Mesothelial cell of epicardium (in vitro differentiated cells): Measurements from ENCODE around the gene SERTAD3. TPM values are rescaled to one million over a fixed set of nuclear protein-coding genes. Genes with fewer than 3 reads are reported as not detected.

Source experiments
- DNase-seq, 2 experiments: peaks; one replicate each; pipeline ENCODE4 v3.0.0; 2021; ENCODE audit warnings: low spot score in 2 of 2; ENCODE audit not compliant: unreplicated experiment in 2 of 2
- H3K27ac Mint-ChIP-seq: 2 replicates; pipeline ENCODE4 v1.8.0; 2021; ENCODE audit warnings: mixed read lengths
- H3K27me3 Mint-ChIP-seq: 2 replicates; pipeline ENCODE4 v1.8.0; 2021; ENCODE audit warnings: low read depth, mixed read lengths
- H3K36me3 Mint-ChIP-seq: 2 replicates; pipeline ENCODE4 v1.8.0; 2021; ENCODE audit warnings: mixed read lengths
- H3K4me1 Mint-ChIP-seq: 2 replicates; pipeline ENCODE4 v1.8.0; 2021; ENCODE audit warnings: mixed read lengths
- H3K4me3 Mint-ChIP-seq: 2 replicates; pipeline ENCODE4 v1.8.0; 2021; ENCODE audit warnings: mild to moderate bottlenecking, moderate library complexity, mixed read lengths
- H3K9me3 Mint-ChIP-seq: 2 replicates; pipeline ENCODE4 v1.8.0; 2021; ENCODE audit warnings: mixed read lengths
- total RNA-seq: library from RNA; stranded (reverse); gene quantifications from 3 replicates; pipeline ENCODE4 v1.2.1, GENCODE V29; 2021
- TF ChIP-seq, protein P1 (sequence below): fragments of 200-600 bp; sonication (generic); IDR thresholded peaks from one replicate; pipeline ENCODE4 v1.5.0; 2021; ENCODE audit warnings: antibody characterized with exemption; ENCODE audit not compliant: unreplicated experiment

SERTAD3 gene
- total RNA-seq, 1 donor from 2014 or later: 70.0 TPM

DNA sequence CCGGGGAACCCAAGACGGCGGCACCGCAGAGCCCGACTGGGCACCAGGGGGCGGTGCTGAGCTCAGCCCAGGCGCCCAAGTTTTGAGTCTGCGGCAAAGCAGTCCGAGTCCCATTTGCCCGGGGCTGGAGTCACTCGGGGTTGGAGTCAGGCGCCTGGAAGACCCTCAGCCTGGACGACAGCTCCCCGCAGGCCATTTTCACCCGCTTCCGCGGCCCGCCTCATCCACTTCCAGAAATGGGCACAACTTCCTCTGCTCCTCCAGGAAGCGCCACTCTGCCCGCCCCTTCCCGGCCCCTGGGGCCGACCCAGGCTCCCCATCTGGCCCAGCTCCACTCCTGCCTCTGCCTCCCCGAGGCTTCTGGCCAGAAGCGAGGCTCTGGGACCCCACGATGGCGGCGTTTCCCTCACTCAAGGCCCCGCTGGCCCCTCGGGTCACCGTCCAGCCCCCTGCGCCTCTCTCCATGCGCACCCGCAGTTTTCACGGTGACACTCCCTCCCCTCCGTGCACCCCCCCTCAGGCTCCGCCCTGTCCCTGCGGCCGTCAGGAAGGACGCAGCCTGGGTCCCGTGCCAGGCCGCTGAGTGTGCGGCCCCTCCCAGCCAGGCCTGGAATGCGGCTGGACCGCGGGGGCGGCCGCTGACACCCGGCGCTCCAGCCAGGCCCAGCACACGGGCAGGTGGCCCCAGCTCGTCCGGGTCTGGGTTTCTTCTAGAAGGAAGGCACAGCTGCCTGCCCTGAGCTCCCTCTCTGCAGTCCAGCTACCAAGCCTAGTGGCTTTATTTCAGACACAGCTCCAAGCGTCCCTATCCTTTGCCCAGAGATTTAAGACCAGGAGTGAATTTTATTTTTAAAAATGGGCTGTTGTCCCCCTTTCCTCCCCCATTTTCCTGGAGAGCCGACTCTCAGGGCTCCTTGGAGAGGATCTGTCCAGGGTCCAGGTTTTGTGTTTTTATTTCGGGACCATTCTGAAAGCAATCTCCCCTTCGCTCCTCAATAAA lies 23.1 kb downstream of the SERTAD3 start:
- Mint-ChIP-seq H3K36me3 (no peaks in the 10 kb centered on the region), H3K27me3 (no peaks in the 10 kb centered on the region), H3K4me1 (peaks cover 23% of the 10 kb centered on the region), H3K27ac (peak overlapping the region; percentile 97), H3K4me3 (peak overlapping the region; percentile 72), H3K9me3 (no peaks in the 10 kb centered on the region)
- TF ChIP-seq, protein P1, sequence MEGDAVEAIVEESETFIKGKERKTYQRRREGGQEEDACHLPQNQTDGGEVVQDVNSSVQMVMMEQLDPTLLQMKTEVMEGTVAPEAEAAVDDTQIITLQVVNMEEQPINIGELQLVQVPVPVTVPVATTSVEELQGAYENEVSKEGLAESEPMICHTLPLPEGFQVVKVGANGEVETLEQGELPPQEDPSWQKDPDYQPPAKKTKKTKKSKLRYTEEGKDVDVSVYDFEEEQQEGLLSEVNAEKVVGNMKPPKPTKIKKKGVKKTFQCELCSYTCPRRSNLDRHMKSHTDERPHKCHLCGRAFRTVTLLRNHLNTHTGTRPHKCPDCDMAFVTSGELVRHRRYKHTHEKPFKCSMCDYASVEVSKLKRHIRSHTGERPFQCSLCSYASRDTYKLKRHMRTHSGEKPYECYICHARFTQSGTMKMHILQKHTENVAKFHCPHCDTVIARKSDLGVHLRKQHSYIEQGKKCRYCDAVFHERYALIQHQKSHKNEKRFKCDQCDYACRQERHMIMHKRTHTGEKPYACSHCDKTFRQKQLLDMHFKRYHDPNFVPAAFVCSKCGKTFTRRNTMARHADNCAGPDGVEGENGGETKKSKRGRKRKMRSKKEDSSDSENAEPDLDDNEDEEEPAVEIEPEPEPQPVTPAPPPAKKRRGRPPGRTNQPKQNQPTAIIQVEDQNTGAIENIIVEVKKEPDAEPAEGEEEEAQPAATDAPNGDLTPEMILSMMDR: peak; percentile 88
- peak; percentile 70 to 89 for DNase-seq

DNA sequence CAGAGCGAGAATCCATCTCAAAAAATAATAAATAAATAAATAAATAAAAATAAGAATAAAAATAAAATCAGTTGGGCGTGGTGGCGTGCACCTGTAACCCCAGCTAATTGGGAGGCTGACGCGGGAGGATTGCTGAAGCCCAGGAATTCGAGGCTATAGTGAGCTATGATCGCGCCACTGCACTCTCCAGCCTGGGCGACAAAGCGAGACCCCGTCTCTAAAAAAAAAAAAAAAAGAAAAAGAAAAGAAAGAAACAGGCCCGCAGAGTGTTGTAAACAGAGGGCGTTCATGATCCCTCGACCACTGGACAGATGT lies 23.7 kb downstream of the SERTAD3 start:
- Mint-ChIP-seq H3K27ac (peak overlapping the region; percentile 97), H3K9me3 (no peaks in the 10 kb centered on the region), H3K4me1 (peaks cover 23% of the 10 kb centered on the region), H3K4me3 (peak overlapping the region; percentile 72), H3K27me3 (no peaks in the 10 kb centered on the region), H3K36me3 (no peaks in the 10 kb centered on the region)
- TF ChIP-seq, protein P1: no peak
- no peak for DNase-seq

DNA sequence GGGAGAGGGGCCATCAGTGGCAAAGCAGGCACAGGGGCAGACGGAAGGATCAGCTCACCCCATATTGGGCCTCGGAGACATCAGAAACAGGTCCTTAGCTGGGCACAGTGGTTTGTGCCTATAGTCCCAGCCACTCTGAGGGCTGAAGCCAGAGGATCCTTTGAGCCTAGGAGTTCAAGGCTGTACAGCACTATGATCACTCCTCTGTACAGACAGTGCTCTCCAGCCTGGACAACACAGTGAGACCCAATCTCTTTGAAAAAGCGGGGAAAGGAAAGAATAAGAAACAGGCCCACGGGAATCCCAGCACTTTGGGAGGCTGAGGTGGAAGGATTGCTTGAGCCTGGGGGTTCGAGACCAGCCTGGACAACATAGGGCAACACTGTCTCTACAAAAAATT lies 24.4 kb downstream of the SERTAD3 start:
- H3K4me3 Mint-ChIP-seq: peak overlapping the region; percentile 54

GRCh38 chr19:40419066-40419612 lies 25.0 kb downstream of the SERTAD3 start:
- Mint-ChIP-seq H3K4me1 (peaks cover 16% of the 10 kb centered on the region), H3K36me3 (no peaks in the 10 kb centered on the region), H3K9me3 (no peaks in the 10 kb centered on the region), H3K27ac (peak overlapping the region; percentile 15), H3K27me3 (no peaks in the 10 kb centered on the region), H3K4me3 (no peak overlapping the region)
- DNase-seq: no peak
- TF ChIP-seq, protein P1: no peak

More for the DNA sequence above, 24.4 kb downstream of the SERTAD3 start:
- H3K4me1 Mint-ChIP-seq: peaks cover 21% of the 10 kb centered on the region
- no peak for DNase-seq
- no peaks in the 10 kb centered on the region for H3K9me3 Mint-ChIP-seq
- TF ChIP-seq, protein P1: no peak
- peak overlapping the region; percentile 85 for H3K27ac Mint-ChIP-seq
- no peaks in the 10 kb centered on the region for H3K36me3 Mint-ChIP-seq
- H3K27me3 Mint-ChIP-seq: no peaks in the 10 kb centered on the region

DNA sequence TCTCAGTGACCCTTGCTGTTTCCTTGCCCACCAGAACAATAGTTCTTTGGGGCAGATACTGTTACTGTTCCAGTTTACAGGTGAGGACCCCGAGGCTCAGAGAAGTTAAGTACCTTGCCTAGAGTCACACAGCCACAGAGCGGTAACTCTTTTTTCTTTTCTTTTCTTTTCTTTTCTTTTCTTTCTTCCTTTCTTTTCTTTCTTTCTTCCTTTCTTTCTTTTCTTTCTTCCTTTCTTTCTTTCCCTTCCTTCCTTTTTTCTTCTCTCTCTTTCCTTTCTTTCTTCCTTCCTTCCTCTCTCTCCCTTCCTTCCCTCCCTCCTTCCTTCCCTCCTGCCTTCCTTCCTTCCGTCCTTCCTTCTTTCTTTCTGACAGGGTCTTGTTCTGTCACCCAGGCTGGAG lies 26.1 kb downstream of the SERTAD3 start:
- Mint-ChIP-seq H3K4me1 (peaks cover 22% of the 10 kb centered on the region), H3K27me3 (no peaks in the 10 kb centered on the region), H3K27ac (peak overlapping the region; percentile 78), H3K4me3 (no peak overlapping the region), H3K36me3 (no peaks in the 10 kb centered on the region), H3K9me3 (no peaks in the 10 kb centered on the region)
- TF ChIP-seq, protein P1: no peak
- DNase-seq: no peak
